ENCODE measurements around the gene VIT. TPM values are rescaled to one million over a fixed set of nuclear protein-coding genes. Genes with fewer than 3 reads are reported as not detected.
"Not testable (repeated sequence)": the region's sequence is repeated elsewhere in the genome, so short reads cannot be mapped to it uniquely, and the experiment has no call there.

Gene VIT
- polyA plus RNA-seq, 3 donors, result 0.09 to 0.23 TPM; not detected in 1

GRCh38 chr2:36823862-36824261 is 127.4 kb downstream of the VIT start:
- DNase-seq (ENCODE audit: extremely low read depth in 1 of 11, low read depth in 9 of 11, low spot score in 4 of 11), result no peak

- no peak for DNase-seq (ENCODE audit: extremely low read depth in 1 of 11, low read depth in 9 of 11, low spot score in 4 of 11)
These were observed 127.8 kb downstream of the VIT start for GRCh38 chr2:36824273-36824672.

- DNase-seq (ENCODE audit: extremely low read depth in 1 of 11, low read depth in 9 of 11, low spot score in 4 of 11), result not testable (repeated sequence)
These were observed 128.2 kb downstream of the VIT start for GRCh38 chr2:36824683-36825082.

- no peak for DNase-seq (ENCODE audit: extremely low read depth in 1 of 11, low read depth in 9 of 11, low spot score in 4 of 11)
These were observed 134.7 kb downstream of the VIT start for GRCh38 chr2:36831185-36831584.

GRCh38 chr2:36834203-36834602 is 137.7 kb downstream of the VIT start:
- no peak for DNase-seq (ENCODE audit: extremely low read depth in 1 of 11, low read depth in 9 of 11, low spot score in 4 of 11)

GRCh38 chr2:36834731-36835524 is 138.4 kb downstream of the VIT start:
- DNase-seq (ENCODE audit: extremely low read depth in 1 of 11, low read depth in 9 of 11, low spot score in 4 of 11), result no peak

GRCh38 chr2:36839976-36840617 is 143.6 kb downstream of the VIT start:
- no peak for DNase-seq (ENCODE audit: extremely low read depth in 1 of 11, low read depth in 9 of 11, low spot score in 4 of 11)

- DNase-seq (ENCODE audit: extremely low read depth in 1 of 11, low read depth in 9 of 11, low spot score in 4 of 11), result no peak
These were observed 147.3 kb downstream of the VIT start for GRCh38 chr2:36843838-36844237.

- DNase-seq (ENCODE audit: extremely low read depth in 1 of 11, low read depth in 9 of 11, low spot score in 4 of 11), result no peak
These were observed 152.8 kb downstream of the VIT start for GRCh38 chr2:36849265-36849664.

GRCh38 chr2:36854241-36854640 is 157.7 kb downstream of the VIT start:
- DNase-seq (ENCODE audit: extremely low read depth in 1 of 11, low read depth in 9 of 11, low spot score in 4 of 11), result no peak

- no peak for DNase-seq (ENCODE audit: extremely low read depth in 1 of 11, low read depth in 9 of 11, low spot score in 4 of 11)
These were observed 158.9 kb downstream of the VIT start for GRCh38 chr2:36855429-36855828.

GRCh38 chr2:36857713-36858112 is 161.2 kb downstream of the VIT start:
- no peak for DNase-seq (ENCODE audit: extremely low read depth in 1 of 11, low read depth in 9 of 11, low spot score in 4 of 11)

GRCh38 chr2:36858551-36859365 is 162.3 kb downstream of the VIT start:
- no peak for DNase-seq (ENCODE audit: extremely low read depth in 1 of 11, low read depth in 9 of 11, low spot score in 4 of 11)

GRCh38 chr2:36859366-36859792 is 162.9 kb downstream of the VIT start:
- no peak for DNase-seq (ENCODE audit: extremely low read depth in 1 of 11, low read depth in 9 of 11, low spot score in 4 of 11)

GRCh38 chr2:36861896-36862295 is 165.4 kb downstream of the VIT start:
- DNase-seq (ENCODE audit: extremely low read depth in 1 of 11, low read depth in 9 of 11, low spot score in 4 of 11), result no peak

Other genes starting within 250 kb of the VIT start
- gene FEZ2, start 98.5 kb upstream of the VIT start, polyA plus RNA-seq (ENCODE audit: insufficient read length in 3 of 3), result 10 to 100 TPM; 68.6 to 98.0 (median 90.9) TPM

All from renal cortex interstitium (tissue), 11 donors.